SK-N-SH (cell line): ENCODE measurements around the gene SUCNR1. TPM values are rescaled to one million over a fixed set of nuclear protein-coding genes. Genes with fewer than 3 reads are reported as not detected.

Experiments
- CTCF ChIA-PET: fragments of 300-600, 350-600 bp; formaldehyde crosslinking; extraction: SDS; loops from one replicate; lab custom pipeline; 2021; lab: Yijun Ruan, JAX
- POLR2A ChIA-PET: fragments of 350-600 bp; sonication (Branson Sonifier 250); formaldehyde crosslinking; extraction: SDS; loops from one replicate; lab custom pipeline; 2020; ENCODE audit warnings: antibody characterized with exemption, inconsistent platforms; lab: Yijun Ruan, JAX
- DNase-seq: peaks from one replicate; pipeline ENCODE4 v3.0.0; 2012
- H2AFZ ChIP-seq: fragments of 200-600 bp; sonication (generic); 2 replicates; pipeline ENCODE4 v1.8.1; 2016; ENCODE audit warnings: antibody characterized with exemption, mild to moderate bottlenecking, low read depth
- H3F3A ChIP-seq: fragments of 200-600 bp; sonication (generic); replicated peaks from 2 replicates; pipeline ENCODE3; 2016; ENCODE audit warnings: antibody characterized with exemption, mild to moderate bottlenecking; ENCODE audit not compliant: insufficient read depth
- H3K27ac ChIP-seq, 2 experiments: fragments of 200-500 bp in 1 of 2; fragments of 200-600 bp in 1 of 2; sonication (Bioruptor generic) in 1 of 2; sonication (generic), shearing (Covaris generic) in 1 of 2; 2 replicates each; pipeline versions ENCODE4 v1.5.1 to v1.6.1; 2014 to 2016; ENCODE audit warnings: low read depth in 2 of 2, inconsistent platforms in 1 of 2, low read length in 1 of 2, mild to moderate bottlenecking in 1 of 2, mixed read lengths in 1 of 2
- H3K27me3 ChIP-seq: fragments of 200-600 bp; sonication (generic), shearing (Covaris generic); 2 replicates; pipeline ENCODE4 v1.6.1; 2016; ENCODE audit warnings: mixed run types; ENCODE audit not compliant: insufficient read depth
- H3K36me3 ChIP-seq, 2 experiments: fragments of 200-500 bp in 1 of 2; fragments of 200-600 bp in 1 of 2; sonication (Bioruptor generic) in 1 of 2; sonication (generic) in 1 of 2; replicated peaks in 1 of 2; 2 replicates each; pipeline versions ENCODE3 to v1.5.1; 2014 to 2016; ENCODE audit warnings: low read length in 1 of 2, mild to moderate bottlenecking in 1 of 2; ENCODE audit not compliant: insufficient read depth in 2 of 2, control insufficient read depth in 1 of 2
- H3K4me1 ChIP-seq, 2 experiments: fragments of 200-500 bp in 1 of 2; fragments of 200-600 bp in 1 of 2; sonication (Bioruptor generic) in 1 of 2; sonication (generic), shearing (Covaris generic) in 1 of 2; 2 replicates each; pipeline versions ENCODE4 v1.5.1 to v1.6.1; 2014 to 2016; ENCODE audit warnings: low read depth in 1 of 2, low read length in 1 of 2, mixed run types in 1 of 2; ENCODE audit not compliant: insufficient read depth in 2 of 2, control insufficient read depth in 1 of 2
- H3K4me2 ChIP-seq: fragments of 200-600 bp; sonication (generic), shearing (Covaris generic); 2 replicates; pipeline ENCODE4 v1.6.1; 2017; ENCODE audit warnings: mixed run types
- H3K4me3 ChIP-seq, 2 experiments: fragments of 200-500 bp in 1 of 2; fragments of 200-600 bp in 1 of 2; sonication (Bioruptor generic) in 1 of 2; sonication (generic), shearing (Covaris generic) in 1 of 2; 2 replicates each; pipeline versions ENCODE4 v1.5.1 to v1.8.1; 2014 to 2016; ENCODE audit warnings: low read depth in 2 of 2, inconsistent platforms in 1 of 2, low read length in 1 of 2, mild to moderate bottlenecking in 1 of 2, mixed read lengths in 1 of 2, moderate library complexity in 1 of 2
- H3K79me2 ChIP-seq: fragments of 200-600 bp; sonication (generic); 2 replicates; pipeline ENCODE4 v1.8.1; 2017; ENCODE audit warnings: mild to moderate bottlenecking; ENCODE audit not compliant: insufficient read depth
- H3K9ac ChIP-seq: fragments of 200-600 bp; sonication (generic); 2 replicates; pipeline ENCODE4 v1.6.1; 2017; ENCODE audit warnings: mixed run types
- H3K9me2 ChIP-seq: fragments of 200-600 bp; sonication (generic); 2 replicates; pipeline ENCODE4 v1.6.1; 2017; ENCODE audit warnings: mixed run types
- H3K9me3 ChIP-seq: fragments of 200-600 bp; sonication (generic); 2 replicates; pipeline ENCODE4 v1.6.1; 2017; ENCODE audit warnings: mixed run types, mild to moderate bottlenecking, moderate library complexity
- H4K20me1 ChIP-seq: fragments of 200-600 bp; sonication (generic); 2 replicates; pipeline ENCODE4 v1.6.1; 2017; ENCODE audit warnings: mild to moderate bottlenecking, mixed run types; ENCODE audit not compliant: insufficient read depth
- CTCF ChIP-seq: fragments of 200-600 bp; sonication (generic); IDR thresholded peaks from 2 replicates; pipeline ENCODE4 v1.6.1; 2017; ENCODE audit warnings: antibody characterized with exemption, mild to moderate bottlenecking, moderate library complexity
- ELF1 ChIP-seq: IDR thresholded peaks from 2 replicates; pipeline ENCODE4 v1.4.0; 2012
- FOXJ3 ChIP-seq: sonication (generic); formaldehyde crosslinking; IDR thresholded peaks from 2 replicates; pipeline ENCODE4 v1.5.1; 2020; ENCODE audit warnings: mild to moderate bottlenecking, missing genetic modification reagents
- IRF3 ChIP-seq: fragments of 150-350 bp; IDR thresholded peaks from 2 replicates; pipeline ENCODE4 v1.6.1; 2016; ENCODE audit warnings: mild to moderate bottlenecking, low read depth, low read length
- NFIC ChIP-seq: IDR thresholded peaks from 2 replicates; pipeline ENCODE4 v1.4.0; 2012; ENCODE audit warnings: borderline replicate concordance
- NRF1 ChIP-seq: IDR thresholded peaks from 2 replicates; pipeline ENCODE4 v1.6.1; 2012; ENCODE audit warnings: low read depth, mild to moderate bottlenecking, low read length
- PBX3 ChIP-seq: IDR thresholded peaks from 2 replicates; pipeline ENCODE4; 2012
- RAD21 ChIP-seq: IDR thresholded peaks from 2 replicates; pipeline ENCODE4 v1.6.1; 2012; ENCODE audit warnings: mild to moderate bottlenecking, low read length
- RCOR1 ChIP-seq: fragments of 150-350 bp; IDR thresholded peaks from 2 replicates; pipeline ENCODE4 v1.6.1; 2017; ENCODE audit warnings: antibody characterized with exemption, low read length
- RFX5 ChIP-seq: IDR thresholded peaks from 2 replicates; pipeline ENCODE4 v1.6.1; 2012; ENCODE audit warnings: mild to moderate bottlenecking, improper control_type of control experiment, low read length
- YY1 ChIP-seq: IDR thresholded peaks from 2 replicates; pipeline ENCODE4 v1.4.0; 2012; ENCODE audit warnings: low read depth, mild to moderate bottlenecking
- ZBTB33 ChIP-seq: IDR thresholded peaks from 2 replicates; pipeline ENCODE4 v1.4.0; 2012; ENCODE audit warnings: low read depth, borderline replicate concordance
- WGBS: methylation state at CpG from one replicate; pipeline ENCODE4 v1.1.6; 2017; ENCODE audit warnings: low lambda C conversion rate; 5-methylcytosine and 5-hydroxymethylcytosine counted together
- polyA plus RNA-seq, 3 experiments: library from polyadenylated mRNA; depleted of rRNA; stranded (reverse); fragments of >200 nt; gene quantifications; 2 replicates each; pipeline ENCODE4 v1.2.3, GENCODE V29; 2012
- TF ChIP-seq, protein P1 (sequence below): IDR thresholded peaks from 2 replicates; pipeline ENCODE4 v1.6.1; 2012; ENCODE audit warnings: mild to moderate bottlenecking, low read depth, low read length, moderate library complexity

The SUCNR1 gene
- polyA plus RNA-seq, 1 of the 3 experiments (the other 2 are of a cell fraction), result 1.5 TPM

DNA sequence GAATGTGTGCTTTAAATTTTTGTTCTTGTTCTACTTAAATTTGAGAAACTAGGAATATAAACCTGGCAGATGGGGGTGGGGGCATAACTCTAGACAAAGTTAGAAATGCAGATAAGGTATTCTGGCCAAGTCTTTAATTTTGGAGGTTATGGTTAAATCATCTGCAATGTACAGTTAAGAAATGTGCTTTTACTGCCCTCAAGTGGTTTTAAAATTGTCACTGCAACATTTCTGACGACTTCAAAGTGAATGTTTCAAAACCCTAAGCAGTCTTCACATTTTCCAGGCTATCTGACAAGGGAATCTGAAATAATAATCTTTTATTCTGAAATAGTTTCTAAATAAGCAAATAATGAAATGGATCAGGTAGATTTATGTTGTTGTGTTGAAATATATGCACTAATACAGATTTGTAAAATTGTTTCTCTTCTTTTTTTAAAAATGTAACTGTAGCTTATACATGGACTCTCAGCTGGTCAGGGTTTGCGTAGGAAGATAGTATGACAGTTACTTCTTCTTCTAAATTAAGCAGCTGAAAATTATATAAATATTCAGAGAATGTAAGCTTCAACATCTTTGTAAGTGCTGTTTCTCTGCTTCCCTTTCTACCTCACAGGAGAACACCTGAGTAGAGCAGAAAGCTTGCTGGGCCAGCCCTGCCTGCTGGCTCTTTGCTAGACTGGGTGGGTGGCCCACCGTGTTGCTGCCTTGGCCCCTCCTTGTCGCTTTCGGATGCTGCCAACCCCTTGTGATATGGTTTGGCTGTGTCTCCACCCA lies 45.0 kb downstream of the SUCNR1 start (continued):
- TF ChIP-seq ZBTB33, result no peak
- TF ChIP-seq IRF3, result no peak
- TF ChIP-seq RFX5, result no peak
- peak; percentile 69 for TF ChIP-seq RAD21
- TF ChIP-seq YY1, result no peak
- TF ChIP-seq NFIC, result no peak
- TF ChIP-seq ELF1, result no peak

DNA sequence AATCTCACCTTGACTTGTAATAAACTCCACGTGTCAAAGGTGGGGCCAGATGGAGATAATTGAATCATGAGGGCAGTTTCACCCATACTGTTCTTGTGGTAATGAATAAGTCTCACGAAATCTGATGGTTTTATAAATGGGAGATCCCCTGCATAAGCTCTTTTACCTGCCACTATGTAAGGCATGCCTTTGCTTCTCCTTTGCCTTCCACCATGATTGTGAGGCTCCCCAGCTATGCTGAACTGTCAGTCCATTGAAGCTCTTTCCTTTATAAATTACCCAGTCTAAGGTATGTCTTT lies 45.5 kb downstream of the SUCNR1 start:
- peak overlapping the region; percentile 37 to 40; a peak in 2 of 4 replicates for H3K27ac ChIP-seq
- CTCF ChIA-PET, result interaction anchor here (0.7 to 1.4 kb wide), 4 partner anchors 114 to 639 kb away, joined by 3 read pairs; no protein-coding TSS in a partner anchor
- no peak overlapping the region for H3K4me3 ChIP-seq
- H4K20me1 ChIP-seq, result no peaks in the 10 kb centered on the region
- H3K9me3 ChIP-seq, result no peaks in the 10 kb centered on the region
- H3K79me2 ChIP-seq, result peaks cover 85% of the 10 kb centered on the region
- no peak overlapping the region for H3K9ac ChIP-seq
- POLR2A ChIA-PET, result no interaction called here
- H2AFZ ChIP-seq, result no peak overlapping the region
- peaks cover 32% of the 10 kb centered on the region for H3F3A ChIP-seq
- no peaks in the 10 kb centered on the region for H3K27me3 ChIP-seq
- H3K4me1 ChIP-seq, result peaks cover 2 to 25% of the 10 kb centered on the region in 2 experiments; a peak in 2 of 4 replicates
- no peak overlapping the region for H3K4me2 ChIP-seq
- H3K36me3 ChIP-seq, result peaks cover 0 to 17% of the 10 kb centered on the region in 2 experiments
- no peak for DNase-seq
- H3K9me2 ChIP-seq, result no peaks in the 10 kb centered on the region
- WGBS, result 13% methylated on average over 2 of the region's 2 CpGs
- no peak for TF ChIP-seq CTCF
- TF ChIP-seq ZBTB33, result no peak
- TF ChIP-seq FOXJ3, result no peak
- no peak for TF ChIP-seq NRF1
- TF ChIP-seq PBX3, result no peak
- TF ChIP-seq ELF1, result no peak
- no peak for TF ChIP-seq RAD21
- no peak for TF ChIP-seq RCOR1
- TF ChIP-seq, protein P1, sequence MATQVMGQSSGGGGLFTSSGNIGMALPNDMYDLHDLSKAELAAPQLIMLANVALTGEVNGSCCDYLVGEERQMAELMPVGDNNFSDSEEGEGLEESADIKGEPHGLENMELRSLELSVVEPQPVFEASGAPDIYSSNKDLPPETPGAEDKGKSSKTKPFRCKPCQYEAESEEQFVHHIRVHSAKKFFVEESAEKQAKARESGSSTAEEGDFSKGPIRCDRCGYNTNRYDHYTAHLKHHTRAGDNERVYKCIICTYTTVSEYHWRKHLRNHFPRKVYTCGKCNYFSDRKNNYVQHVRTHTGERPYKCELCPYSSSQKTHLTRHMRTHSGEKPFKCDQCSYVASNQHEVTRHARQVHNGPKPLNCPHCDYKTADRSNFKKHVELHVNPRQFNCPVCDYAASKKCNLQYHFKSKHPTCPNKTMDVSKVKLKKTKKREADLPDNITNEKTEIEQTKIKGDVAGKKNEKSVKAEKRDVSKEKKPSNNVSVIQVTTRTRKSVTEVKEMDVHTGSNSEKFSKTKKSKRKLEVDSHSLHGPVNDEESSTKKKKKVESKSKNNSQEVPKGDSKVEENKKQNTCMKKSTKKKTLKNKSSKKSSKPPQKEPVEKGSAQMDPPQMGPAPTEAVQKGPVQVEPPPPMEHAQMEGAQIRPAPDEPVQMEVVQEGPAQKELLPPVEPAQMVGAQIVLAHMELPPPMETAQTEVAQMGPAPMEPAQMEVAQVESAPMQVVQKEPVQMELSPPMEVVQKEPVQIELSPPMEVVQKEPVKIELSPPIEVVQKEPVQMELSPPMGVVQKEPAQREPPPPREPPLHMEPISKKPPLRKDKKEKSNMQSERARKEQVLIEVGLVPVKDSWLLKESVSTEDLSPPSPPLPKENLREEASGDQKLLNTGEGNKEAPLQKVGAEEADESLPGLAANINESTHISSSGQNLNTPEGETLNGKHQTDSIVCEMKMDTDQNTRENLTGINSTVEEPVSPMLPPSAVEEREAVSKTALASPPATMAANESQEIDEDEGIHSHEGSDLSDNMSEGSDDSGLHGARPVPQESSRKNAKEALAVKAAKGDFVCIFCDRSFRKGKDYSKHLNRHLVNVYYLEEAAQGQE, result no peak
- TF ChIP-seq, all 33 proteins: peak for 0
